HL-60 (cell line): ENCODE results near the gene ORM2.

Source experiments
- DNase-seq, 2 experiments: peaks; one replicate each; pipeline ENCODE4 v3.0.0-alpha.2; 2010 to 2020; ENCODE audit warnings: low read depth in 1 of 2, low spot score in 1 of 2
- H3K27ac ChIP-seq: fragments of 250-450 bp; sonication (Bioruptor Pico); replicated peaks from 2 replicates; pipeline ENCODE4 v1.5.1; 2020; ENCODE audit warnings: mild to moderate bottlenecking, moderate library complexity
- H3K27me3 ChIP-seq: fragments of 250-450 bp; sonication (Bioruptor Pico); 2 replicates; pipeline ENCODE4 v1.5.1; 2021; ENCODE audit warnings: mild to moderate bottlenecking, moderate library complexity; ENCODE audit not compliant: insufficient read depth, poor library complexity, severe bottlenecking
- H3K4me3 ChIP-seq: replicated peaks from 2 replicates; pipeline ENCODE4 v1.5.1; 2011; ENCODE audit warnings: mild to moderate bottlenecking, control low read depth, low read length; ENCODE audit not compliant: insufficient read depth
- CTCF ChIP-seq: IDR thresholded peaks from one replicate; pipeline ENCODE4 v1.5.1; 2011; ENCODE audit warnings: low read length, control low read depth, inconsistent platforms; ENCODE audit not compliant: insufficient read depth
- GABPA ChIP-seq: IDR thresholded peaks from 2 replicates; pipeline ENCODE4 v1.6.1; 2012; ENCODE audit warnings: low read depth
- POLR2AphosphoS5 ChIP-seq: IDR thresholded peaks from 2 replicates; pipeline ENCODE4 v1.6.1; 2012; ENCODE audit warnings: low read depth
- REST ChIP-seq: IDR thresholded peaks from 2 replicates; pipeline ENCODE4 v1.6.1; 2012; ENCODE audit warnings: low read depth; ENCODE audit not compliant: insufficient replicate concordance
- SPI1 ChIP-seq: IDR thresholded peaks from 2 replicates; pipeline ENCODE4 v1.6.1; 2012; ENCODE audit warnings: low read depth, mild to moderate bottlenecking, borderline replicate concordance

Gene ORM2

GRCh38 chr9:114311571-114312512, 17.8 kb upstream of the ORM2 start:
- no peak for DNase-seq
- no peak overlapping the region for H3K27ac ChIP-seq
- H3K27me3 ChIP-seq = no peaks in the 10 kb centered on the region
- TF ChIP-seq SPI1 = no peak
- no peak for TF ChIP-seq POLR2AphosphoS5
- TF ChIP-seq REST = no peak
- no peak for TF ChIP-seq GABPA
- no peak for TF ChIP-seq CTCF
- no peak overlapping the region for H3K4me3 ChIP-seq

- H3K27me3 ChIP-seq = no peaks in the 10 kb centered on the region
- TF ChIP-seq SPI1 = no peak
- no peak for TF ChIP-seq GABPA
- no peak for TF ChIP-seq CTCF
- no peak overlapping the region for H3K27ac ChIP-seq
- no peak overlapping the region for H3K4me3 ChIP-seq
- no peak for DNase-seq
Measured at GRCh38 chr9:114312513-114312875, 17.2 kb upstream of the ORM2 start.

GRCh38 chr9:114313186-114313585, 16.5 kb upstream of the ORM2 start:
- TF ChIP-seq GABPA (no peak), CTCF (no peak), SPI1 (no peak), POLR2AphosphoS5 (no peak), REST (no peak)
- no peak overlapping the region for H3K27ac ChIP-seq
- no peak for DNase-seq
- H3K4me3 ChIP-seq = no peak overlapping the region
- no peaks in the 10 kb centered on the region for H3K27me3 ChIP-seq
